ENCODE measurements around the gene MORN3.
"Not testable (repeated sequence)": the region's sequence is repeated elsewhere in the genome, so short reads cannot be mapped to it uniquely, and the experiment has no call there.

The MORN3 gene

GRCh38 chr12:121678305-121678704, 8.9 kb upstream of the MORN3 start:
- FAIRE-seq: no peak
- no peak for DNase-seq (ENCODE audit: insufficient read length)
- TF ChIP-seq POLR2AphosphoS5 (IDR thresholded peaks at IDR 0.05; ENCODE audit: low read depth, low read length): no peak

GRCh38 chr12:121676190-121676589, 6.7 kb upstream of the MORN3 start:
- FAIRE-seq (no peak), DNase-seq (ENCODE audit: insufficient read length) (no peak)

GRCh38 chr12:121673013-121673511, 3.6 kb upstream of the MORN3 start:
- DNase-seq (ENCODE audit: insufficient read length): no peak

More at GRCh38 chr12:121676190-121676589, 6.7 kb upstream of the MORN3 start:
- TF ChIP-seq TAF1 (IDR thresholded peaks at IDR 0.05; ENCODE audit: borderline replicate concordance, low read depth, low read length) (no peak), POLR2AphosphoS5 (IDR thresholded peaks at IDR 0.05; ENCODE audit: low read depth, low read length) (no peak), POLR2A (IDR thresholded peaks at IDR 0.05; ENCODE audit: low read depth, low read length) (no peak)

GRCh38 chr12:121668750-121669520, 519 bp downstream of the MORN3 start:
- TF ChIP-seq POLR2A (IDR thresholded peaks at IDR 0.05; ENCODE audit: low read depth, low read length): no peak
- TF ChIP-seq POLR2AphosphoS5 (IDR thresholded peaks at IDR 0.05; ENCODE audit: low read depth, low read length): no peak
- no peak for TF ChIP-seq TAF1 (IDR thresholded peaks at IDR 0.05; ENCODE audit: borderline replicate concordance, low read depth, low read length)
- FAIRE-seq: no peak
- no peak for DNase-seq (ENCODE audit: insufficient read length)

More at GRCh38 chr12:121673013-121673511, 3.6 kb upstream of the MORN3 start:
- TF ChIP-seq POLR2AphosphoS5 (IDR thresholded peaks at IDR 0.05; ENCODE audit: low read depth, low read length): no peak
- no peak for TF ChIP-seq TAF1 (IDR thresholded peaks at IDR 0.05; ENCODE audit: borderline replicate concordance, low read depth, low read length)
- TF ChIP-seq POLR2A (IDR thresholded peaks at IDR 0.05; ENCODE audit: low read depth, low read length): no peak
- FAIRE-seq: peak; percentile 36

GRCh38 chr12:121666829-121667228, 2.6 kb downstream of the MORN3 start:
- not testable (repeated sequence) for DNase-seq (ENCODE audit: insufficient read length); FAIRE-seq

- DNase-seq (ENCODE audit: insufficient read length) (no peak), FAIRE-seq (no peak)
Observed at GRCh38 chr12:121663610-121663929, 5.9 kb downstream of the MORN3 start.

GRCh38 chr12:121661353-121662105, 7.9 kb downstream of the MORN3 start:
- DNase-seq (ENCODE audit: insufficient read length); FAIRE-seq: not testable (repeated sequence)

More at GRCh38 chr12:121663610-121663929, 5.9 kb downstream of the MORN3 start:
- TF ChIP-seq TAF1 (IDR thresholded peaks at IDR 0.05; ENCODE audit: borderline replicate concordance, low read depth, low read length) (no peak), POLR2A (IDR thresholded peaks at IDR 0.05; ENCODE audit: low read depth, low read length) (no peak), POLR2AphosphoS5 (IDR thresholded peaks at IDR 0.05; ENCODE audit: low read depth, low read length) (no peak)

GRCh38 chr12:121657305-121658008, 12.0 kb downstream of the MORN3 start:
- DNase-seq (ENCODE audit: insufficient read length) (no peak), FAIRE-seq (no peak)
- TF ChIP-seq POLR2AphosphoS5 (IDR thresholded peaks at IDR 0.05; ENCODE audit: low read depth, low read length): no peak
- TF ChIP-seq TAF1 (IDR thresholded peaks at IDR 0.05; ENCODE audit: borderline replicate concordance, low read depth, low read length): no peak
- TF ChIP-seq POLR2A (IDR thresholded peaks at IDR 0.05; ENCODE audit: low read depth, low read length): no peak

GRCh38 chr12:121656122-121656521, 13.3 kb downstream of the MORN3 start:
- FAIRE-seq (no peak), DNase-seq (ENCODE audit: insufficient read length) (no peak)
- TF ChIP-seq POLR2AphosphoS5 (IDR thresholded peaks at IDR 0.05; ENCODE audit: low read depth, low read length) (no peak), POLR2A (IDR thresholded peaks at IDR 0.05; ENCODE audit: low read depth, low read length) (no peak), TAF1 (IDR thresholded peaks at IDR 0.05; ENCODE audit: borderline replicate concordance, low read depth, low read length) (no peak)

GRCh38 chr12:121653999-121654398, 15.5 kb downstream of the MORN3 start:
- FAIRE-seq (no peak), DNase-seq (ENCODE audit: insufficient read length) (no peak)
- TF ChIP-seq TAF1 (IDR thresholded peaks at IDR 0.05; ENCODE audit: borderline replicate concordance, low read depth, low read length) (no peak), POLR2A (IDR thresholded peaks at IDR 0.05; ENCODE audit: low read depth, low read length) (no peak), POLR2AphosphoS5 (IDR thresholded peaks at IDR 0.05; ENCODE audit: low read depth, low read length) (no peak)

- no peak for FAIRE-seq
Observed at GRCh38 chr12:121652767-121653497, 16.5 kb downstream of the MORN3 start.

More at GRCh38 chr12:121652767-121653497, 16.5 kb downstream of the MORN3 start:
- TF ChIP-seq POLR2A (IDR thresholded peaks at IDR 0.05; ENCODE audit: low read depth, low read length): no peak
- TF ChIP-seq TAF1 (IDR thresholded peaks at IDR 0.05; ENCODE audit: borderline replicate concordance, low read depth, low read length): no peak
- DNase-seq (ENCODE audit: insufficient read length): no peak

Measured in GM12892 (cell line).